GM04504 (cell line): ENCODE measurements around the gene L2HGDH.
"Not testable (repeated sequence)": the region's sequence is repeated elsewhere in the genome, so short reads cannot be mapped to it uniquely, and the experiment has no call there.

Experiments used
- DNase-seq: peaks from one replicate; pipeline ENCODE4 v3.0.0-alpha.2; 2012; ENCODE audit warnings: low read depth

L2HGDH gene

GRCh38 chr14:50339178-50339804 lies 27.3 kb upstream of the L2HGDH start:
- no peak for DNase-seq

- no peak for DNase-seq
Measured at GRCh38 chr14:50338587-50338986, 26.6 kb upstream of the L2HGDH start.

- DNase-seq = no peak
Measured at GRCh38 chr14:50335989-50336824, 24.2 kb upstream of the L2HGDH start.

GRCh38 chr14:50335389-50335788 lies 23.4 kb upstream of the L2HGDH start:
- DNase-seq = no peak

- DNase-seq = no peak
Measured at GRCh38 chr14:50334211-50334610, 22.2 kb upstream of the L2HGDH start.

GRCh38 chr14:50333014-50333509 lies 21.0 kb upstream of the L2HGDH start:
- no peak for DNase-seq

GRCh38 chr14:50331596-50331995 lies 19.6 kb upstream of the L2HGDH start:
- no peak for DNase-seq

GRCh38 chr14:50321009-50321660 lies 9.1 kb upstream of the L2HGDH start:
- DNase-seq = peak; percentile 83

GRCh38 chr14:50320283-50320682 lies 8.3 kb upstream of the L2HGDH start:
- DNase-seq = no peak

- DNase-seq = no peak
Measured at GRCh38 chr14:50319721-50320120, 7.7 kb upstream of the L2HGDH start.

GRCh38 chr14:50319293-50319692 lies 7.3 kb upstream of the L2HGDH start:
- no peak for DNase-seq

GRCh38 chr14:50318031-50318626 lies 6.1 kb upstream of the L2HGDH start:
- no peak for DNase-seq

GRCh38 chr14:50314098-50314497 lies 2.1 kb upstream of the L2HGDH start:
- not testable (repeated sequence) for DNase-seq

GRCh38 chr14:50312734-50313054 lies 665 bp upstream of the L2HGDH start:
- no peak for DNase-seq

GRCh38 chr14:50311337-50311971 lies 575 bp downstream of the L2HGDH start:
- DNase-seq = no peak

- DNase-seq = no peak
Measured at GRCh38 chr14:50310445-50310844, 1.6 kb downstream of the L2HGDH start.

GRCh38 chr14:50308363-50308915 lies 3.6 kb downstream of the L2HGDH start:
- DNase-seq = no peak

- DNase-seq = no peak
Measured at GRCh38 chr14:50303744-50304471, 8.1 kb downstream of the L2HGDH start.

- DNase-seq = no peak
Measured at GRCh38 chr14:50301914-50302313, 10.1 kb downstream of the L2HGDH start.

GRCh38 chr14:50299585-50299984 lies 12.4 kb downstream of the L2HGDH start:
- DNase-seq = no peak

- no peak for DNase-seq
Measured at GRCh38 chr14:50290306-50290705, 21.7 kb downstream of the L2HGDH start.
